Activated CD8-positive, alpha-beta T cell treated with anti-CD3 and anti-CD28 coated beads for 36 hours (primary cell): ENCODE measurements around the gene DHRS3. TPM values are rescaled to one million over a fixed set of nuclear protein-coding genes. Genes with fewer than 3 reads are reported as not detected.

Experiments
- ATAC-seq: fragments of 200-7000 bp; cut with Tn5 transposase; one replicate; pipeline ENCODE4 v1.10.0; 2021; ENCODE audit warnings: mild to moderate bottlenecking, moderate library complexity
- CTCF ChIA-PET: fragments of 350-600 bp; sonication (Branson Sonifier 250); formaldehyde crosslinking; loops from one replicate; lab custom pipeline; 2021; ENCODE audit warnings: antibody characterized with exemption; lab: Charles Lee
- POLR2A ChIA-PET: fragments of 350-600 bp; sonication (Branson Sonifier 250); formaldehyde crosslinking; loops from one replicate; lab custom pipeline; 2021; ENCODE audit warnings: antibody characterized with exemption; lab: Charles Lee
- DNase-seq: peaks from one replicate; pipeline ENCODE4 v3.0.0-alpha.2; 2020
- H3K27ac Mint-ChIP-seq: one replicate; pipeline ENCODE4 v1.8.0; 2021; ENCODE audit warnings: mild to moderate bottlenecking, mixed read lengths
- H3K27me3 Mint-ChIP-seq: one replicate; pipeline ENCODE4 v1.8.0; 2021; ENCODE audit warnings: mixed read lengths
- H3K36me3 Mint-ChIP-seq: one replicate; pipeline ENCODE4 v1.8.0; 2021; ENCODE audit warnings: low read depth, mixed read lengths
- H3K4me1 Mint-ChIP-seq: one replicate; pipeline ENCODE4 v1.8.0; 2021; ENCODE audit warnings: low read depth, mixed read lengths
- H3K4me3 Mint-ChIP-seq: one replicate; pipeline ENCODE4 v1.8.0; 2021; ENCODE audit warnings: mild to moderate bottlenecking, moderate library complexity, mixed read lengths
- H3K9me3 Mint-ChIP-seq: one replicate; pipeline ENCODE4 v1.8.0; 2021; ENCODE audit warnings: mixed read lengths
- CTCF ChIP-seq: fragments of 200-600 bp; IDR thresholded peaks from one replicate; pipeline ENCODE4 v1.8.0; 2022; ENCODE audit warnings: antibody characterized with exemption, mild to moderate bottlenecking
- intact Hi-C: fragments of 100-400 bp; cut with micrococcal nuclease; formaldehyde crosslinking; loops from one replicate; pipeline ENCODE4 v1.10.0; 2022
- total RNA-seq, 2 experiments: library from RNA; stranded (reverse); gene quantifications; one replicate each; pipeline ENCODE4 v1.2.3, GENCODE V29; 2021

DHRS3 gene
- total RNA-seq, 2 experiments from 2014 or later: 129 to 135 TPM

- ATAC-seq (no peak), DNase-seq (no peak)
- no peaks in the 10 kb centered on the region for H3K27me3 Mint-ChIP-seq
- ChIA-PET POLR2A (interaction anchor here (0.5 to 0.9 kb wide), 2 partner anchors 8 to 20 kb away, joined by 3 read pairs; no protein-coding TSS in a partner anchor), CTCF (interaction anchor here (1.0 kb wide), 1 partner anchor 49 kb away, joined by 4 read pairs; no protein-coding TSS in a partner anchor)
- H3K4me1 Mint-ChIP-seq: peaks cover 2% of the 10 kb centered on the region
- peaks cover 41% of the 10 kb centered on the region for H3K36me3 Mint-ChIP-seq
- intact Hi-C loops: no loop called here
- TF ChIP-seq CTCF: no peak
- H3K4me3 Mint-ChIP-seq: no peak overlapping the region
- no peaks in the 10 kb centered on the region for H3K9me3 Mint-ChIP-seq
- H3K27ac Mint-ChIP-seq: no peak overlapping the region
These were observed 37.7 kb downstream of the DHRS3 start for GRCh38 chr1:12580054-12580887.

- DNase-seq (no peak), ATAC-seq (no peak)
- H3K4me1 Mint-ChIP-seq: peaks cover 5% of the 10 kb centered on the region
- H3K9me3 Mint-ChIP-seq: no peaks in the 10 kb centered on the region
- H3K27me3 Mint-ChIP-seq: no peaks in the 10 kb centered on the region
- no peak for TF ChIP-seq CTCF
- no peak overlapping the region for H3K27ac Mint-ChIP-seq
- H3K4me3 Mint-ChIP-seq: no peak overlapping the region
- H3K36me3 Mint-ChIP-seq: peaks cover 51% of the 10 kb centered on the region
- intact Hi-C loops: no loop called here
- ChIA-PET CTCF (interaction anchor here (0.8 kb wide), 1 partner anchor 80 kb away, joined by 3 read pairs; no protein-coding TSS in a partner anchor), POLR2A (interaction anchor here (1.0 kb wide), 1 partner anchor 16 kb away, joined by 3 read pairs; no protein-coding TSS in a partner anchor)
These were observed 39.1 kb downstream of the DHRS3 start for GRCh38 chr1:12578860-12579422.

- peaks cover 60% of the 10 kb centered on the region for H3K36me3 Mint-ChIP-seq
- ATAC-seq (no peak), DNase-seq (no peak)
- no peak for TF ChIP-seq CTCF
- peaks cover 8% of the 10 kb centered on the region for H3K4me1 Mint-ChIP-seq
- ChIA-PET CTCF (no interaction called here), POLR2A (interaction anchor here (1.0 kb wide), 1 partner anchor 42 kb away, joined by 3 read pairs; no protein-coding TSS in a partner anchor)
- no peaks in the 10 kb centered on the region for H3K9me3 Mint-ChIP-seq
- H3K4me3 Mint-ChIP-seq: no peak overlapping the region
- intact Hi-C loops: no loop called here
- H3K27ac Mint-ChIP-seq: no peak overlapping the region
- H3K27me3 Mint-ChIP-seq: no peaks in the 10 kb centered on the region
These were observed 41.0 kb downstream of the DHRS3 start for GRCh38 chr1:12577020-12577419.

GRCh38 chr1:12574757-12575139 is 43.3 kb downstream of the DHRS3 start:
- Mint-ChIP-seq H3K27me3 (no peaks in the 10 kb centered on the region), H3K4me1 (peaks cover 8% of the 10 kb centered on the region), H3K4me3 (no peak overlapping the region), H3K27ac (no peak overlapping the region), H3K9me3 (no peaks in the 10 kb centered on the region), H3K36me3 (peaks cover 67% of the 10 kb centered on the region)
- TF ChIP-seq CTCF: no peak
- DNase-seq: no peak
- ChIA-PET POLR2A (interaction anchor here (0.8 kb wide), 1 partner anchor 268 kb away, joined by 3 read pairs; no protein-coding TSS in a partner anchor), CTCF (interaction anchor here (1.0 kb wide), 1 partner anchor 84 kb away, joined by 3 read pairs; no protein-coding TSS in a partner anchor)
- no peak for ATAC-seq
- intact Hi-C loops: no loop called here
